ENCODE data around the gene MC3R.
"Not testable (repeated sequence)": the region's sequence is repeated elsewhere in the genome, so short reads cannot be mapped to it uniquely, and the experiment has no call there.

MC3R gene

DNA sequence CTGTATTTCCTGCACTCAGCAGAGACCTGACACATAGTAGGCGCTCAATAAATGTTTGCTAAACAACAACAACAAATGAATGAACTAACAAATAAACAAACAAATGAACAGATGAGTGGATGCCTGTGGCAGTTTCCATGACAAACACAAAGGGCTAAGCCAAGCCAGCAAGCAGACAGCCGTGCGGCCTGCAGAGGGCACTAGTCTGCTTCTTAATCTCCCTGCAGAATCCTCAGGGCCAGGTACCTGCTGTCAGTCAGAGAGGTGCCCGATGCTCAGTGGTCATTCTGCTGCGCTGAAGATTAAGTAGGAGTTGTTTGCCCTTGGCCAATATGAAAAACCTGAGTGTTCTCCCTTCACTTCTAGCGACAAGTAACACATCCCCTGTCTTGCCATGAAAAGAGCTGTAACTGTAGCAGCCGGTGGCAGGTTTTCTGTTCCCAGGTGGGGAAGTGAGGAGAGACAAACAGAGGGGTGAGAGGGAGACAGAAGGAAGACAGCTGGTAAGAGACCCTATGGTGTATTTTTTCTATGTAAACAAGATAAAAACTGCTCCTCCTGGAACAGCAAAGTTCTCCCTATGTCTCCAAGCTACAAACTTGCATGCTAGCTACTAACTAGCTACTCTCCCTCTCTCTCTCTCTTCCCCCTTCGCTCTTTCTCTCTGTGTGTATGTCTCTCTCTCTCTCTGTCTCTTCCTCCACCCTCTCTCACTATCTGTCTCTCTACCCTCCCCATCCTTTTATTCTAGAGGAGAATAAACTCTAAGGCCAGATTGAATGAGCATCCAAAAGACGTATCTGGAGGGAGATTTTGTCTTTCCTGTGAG, at the start of gene MC3R:
TSS of gene MC3R (plus strand) at position 779 of the 829 bp plus-strand sequence. CDS start 112 bp downstream, outside the sequence.
- DNase-seq (ENCODE audit: low spot score), result peak; percentile 22

DNA sequence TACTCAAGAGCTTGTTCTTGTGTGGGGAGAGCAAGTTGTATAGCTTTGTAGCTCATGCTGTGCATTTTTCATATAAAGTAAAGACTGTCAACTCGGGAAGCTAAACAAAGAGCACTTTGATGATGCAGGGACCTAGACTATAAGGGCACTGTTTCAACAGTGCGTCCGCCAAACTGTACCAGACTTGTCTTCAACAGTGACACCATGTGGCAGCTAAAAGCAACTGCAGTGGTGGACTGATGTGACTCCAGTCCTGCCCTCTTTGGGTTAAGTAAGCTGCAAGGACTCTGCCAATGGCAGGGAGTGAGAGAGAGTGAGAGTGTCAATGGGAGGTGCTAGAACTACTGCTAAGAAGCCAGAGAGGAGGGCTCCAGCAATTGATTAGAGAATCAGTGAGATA, 48.1 kb upstream of the MC3R start:
- no peak for DNase-seq (ENCODE audit: low spot score)

DNA sequence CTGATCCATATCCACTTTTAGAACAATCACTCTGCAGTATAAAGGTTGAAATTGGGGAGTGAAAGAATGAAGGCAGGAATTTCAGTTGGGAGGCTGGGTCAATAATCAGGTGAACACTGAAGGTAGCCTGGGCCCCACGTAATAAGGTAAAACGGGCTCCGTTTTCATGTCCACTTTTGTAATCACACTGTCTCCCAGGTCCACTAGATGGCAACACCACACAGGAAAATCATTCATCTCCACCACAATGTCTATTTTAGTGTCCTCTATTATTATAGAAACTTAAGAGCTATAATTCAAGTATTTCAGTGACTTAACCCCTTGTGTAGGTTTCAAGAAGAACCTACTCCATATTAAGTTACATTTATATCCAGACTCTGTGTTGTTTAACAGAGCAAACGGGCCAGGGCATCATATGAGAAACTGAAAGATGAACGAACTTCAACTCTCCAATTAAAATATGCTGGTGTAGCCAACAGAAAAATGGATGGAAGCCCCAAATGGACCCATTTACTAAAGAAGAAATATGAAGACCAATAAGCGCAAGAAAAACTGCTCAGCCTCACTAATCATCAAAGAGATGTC, 45.9 kb upstream of the MC3R start:
- peak; percentile 2 for DNase-seq (ENCODE audit: low spot score)

DNA sequence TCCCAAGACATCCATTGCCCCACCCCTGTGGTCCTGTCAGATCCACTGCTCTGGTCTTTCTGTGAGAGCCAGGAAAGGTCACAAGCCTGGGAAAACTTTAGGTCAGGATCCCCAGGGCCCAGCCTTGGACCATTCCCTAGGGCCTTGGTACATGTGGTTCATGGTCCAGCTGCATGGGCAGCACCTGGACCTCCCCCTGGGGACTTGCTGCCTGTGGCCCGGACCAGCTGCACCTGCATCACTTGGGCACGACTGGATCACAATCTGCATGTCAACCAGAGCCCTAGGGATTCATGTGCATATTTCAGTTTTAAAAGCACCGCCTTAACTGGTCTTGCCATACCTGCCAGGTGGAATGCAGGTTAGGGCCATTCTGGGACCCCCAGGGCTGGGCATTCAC, 44.3 kb upstream of the MC3R start:
- no peak for DNase-seq (ENCODE audit: low spot score)

DNA sequence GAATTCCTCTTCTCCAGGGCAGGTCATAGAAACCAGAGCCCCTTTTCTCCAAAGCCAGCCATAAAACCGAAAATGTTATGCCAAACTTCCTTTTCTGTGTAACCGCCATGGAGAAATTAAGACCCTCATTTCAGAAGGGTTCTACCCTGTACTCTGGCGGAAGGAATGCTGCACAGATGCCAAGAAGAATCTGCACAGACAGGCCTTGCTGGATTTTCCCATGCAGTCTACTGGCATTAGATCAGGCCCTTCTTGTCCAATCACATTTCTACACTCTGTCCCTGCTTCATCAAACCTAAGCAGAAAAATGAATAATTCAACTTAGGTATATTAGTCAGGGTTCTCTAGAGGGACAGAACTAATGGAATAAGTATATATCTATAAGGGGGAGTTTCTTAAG, 43.2 kb upstream of the MC3R start:
- no peak for DNase-seq (ENCODE audit: low spot score)

DNA sequence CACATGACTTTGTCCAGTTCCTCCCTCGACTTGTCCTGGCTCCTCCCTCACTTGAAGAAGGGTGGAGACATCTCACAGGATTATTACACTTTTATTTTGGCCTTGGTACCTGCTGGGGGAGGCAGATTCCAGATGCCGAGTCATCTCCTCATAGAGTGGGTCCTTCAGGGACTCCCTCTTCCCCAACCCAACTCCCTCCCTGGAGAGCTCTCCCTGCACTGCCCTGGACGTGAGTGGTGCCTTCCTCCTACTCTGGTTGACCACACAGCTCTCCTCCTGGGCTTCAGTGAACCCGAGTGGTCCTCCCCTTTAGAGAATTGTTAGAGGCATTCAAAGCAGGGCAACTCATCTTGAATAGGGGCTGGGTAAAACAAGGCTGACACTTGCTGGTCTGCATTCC, 40.9 kb upstream of the MC3R start:
- no peak for DNase-seq (ENCODE audit: low spot score)

DNA sequence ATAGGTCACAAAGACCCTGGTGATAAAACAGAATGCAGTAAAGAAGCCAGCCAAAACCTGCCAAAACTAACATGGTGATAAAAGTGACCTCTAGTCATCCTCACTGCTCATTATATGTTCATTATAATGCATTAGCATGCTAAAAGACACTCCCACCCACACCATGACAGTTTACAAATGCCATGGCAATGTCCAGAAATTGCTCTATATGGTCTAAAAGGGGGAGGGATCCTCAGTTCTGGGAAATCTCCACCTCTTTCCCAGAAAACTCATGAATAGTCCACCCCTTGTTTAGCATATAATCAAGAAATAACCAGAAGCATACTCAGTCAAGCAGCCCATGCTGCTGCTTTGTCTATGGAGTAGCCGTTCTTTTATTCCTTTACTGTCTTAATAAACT, 40.4 kb upstream of the MC3R start:
- no peak for DNase-seq (ENCODE audit: low spot score)

DNA sequence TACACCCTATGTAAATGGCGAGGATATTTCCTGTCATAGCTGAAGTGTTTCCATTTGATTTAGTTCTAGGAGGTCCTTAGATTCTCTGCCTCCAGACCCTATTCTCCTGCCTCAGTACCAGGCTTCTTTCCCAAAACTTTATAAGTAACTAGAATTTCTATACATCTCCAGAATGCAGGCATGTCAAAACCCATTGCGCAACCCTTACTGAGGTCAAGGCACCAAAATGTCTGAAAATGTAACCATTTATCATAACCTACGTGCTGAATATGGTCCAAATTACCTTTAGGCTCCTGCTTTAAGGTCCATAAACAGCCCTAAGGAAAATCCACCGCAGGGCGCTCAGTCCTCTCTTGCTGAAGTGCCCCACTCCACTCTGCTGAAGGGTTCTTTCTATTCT, 37.5 kb upstream of the MC3R start:
- no peak for DNase-seq (ENCODE audit: low spot score)

DNA sequence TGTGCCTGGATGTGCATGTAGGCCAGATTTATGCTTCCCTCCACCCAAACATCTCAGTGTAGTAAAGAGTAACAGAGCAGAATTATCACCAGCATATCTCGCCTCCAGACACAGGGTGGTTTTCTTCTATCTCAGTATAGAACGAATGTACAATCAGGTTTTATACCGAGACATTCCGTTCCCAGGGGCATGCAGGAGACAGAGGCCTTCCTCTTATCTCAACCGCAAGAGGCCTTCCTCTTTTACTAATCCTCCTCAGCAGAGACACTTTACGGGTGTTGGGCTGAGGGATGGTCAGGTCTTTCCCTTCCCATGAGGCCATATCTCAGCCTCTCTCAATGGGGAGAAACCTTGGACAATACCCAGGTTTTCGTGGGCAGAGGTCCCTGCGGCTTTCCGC, 36.4 kb upstream of the MC3R start:
- no peak for DNase-seq (ENCODE audit: low spot score)

DNA sequence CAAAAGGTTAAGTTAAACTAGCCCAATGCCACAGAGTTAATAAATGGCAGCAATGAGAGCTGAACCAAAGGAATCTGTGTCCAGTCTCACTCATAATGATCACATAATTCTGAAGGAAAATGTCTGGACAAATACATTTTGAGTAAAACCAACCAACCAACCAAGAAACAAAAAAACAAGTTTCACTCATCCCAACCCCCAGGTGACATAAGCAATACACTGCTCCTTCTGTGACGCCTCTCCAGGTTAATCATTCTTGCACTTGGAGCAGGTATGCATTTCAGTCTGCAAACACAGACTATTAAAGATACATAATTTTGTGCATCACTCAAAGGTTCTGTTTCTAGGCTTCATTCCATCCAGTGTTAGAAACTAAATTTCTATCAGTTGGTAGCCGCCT, 35.2 kb upstream of the MC3R start:
- no peak for DNase-seq (ENCODE audit: low spot score)

DNA sequence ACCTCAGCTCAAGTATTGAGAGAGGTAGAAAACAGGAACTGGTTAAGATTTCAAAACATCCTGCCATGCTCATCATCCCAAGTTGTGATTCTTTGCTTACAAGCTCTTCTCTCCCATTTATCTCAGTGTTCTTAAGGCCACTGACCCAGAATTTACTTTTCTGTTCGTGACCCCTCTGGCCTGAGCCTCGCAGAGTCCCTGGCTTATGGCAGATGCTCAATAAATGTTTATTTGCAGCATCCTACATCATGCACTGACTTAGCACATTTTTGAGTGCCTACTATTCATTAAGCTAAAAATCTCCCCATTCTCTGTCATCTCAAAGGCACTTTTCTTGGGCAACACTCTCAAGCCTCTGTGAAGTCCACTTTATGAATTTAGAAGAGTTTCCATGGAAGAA, 33.4 kb upstream of the MC3R start:
- no peak for DNase-seq (ENCODE audit: low spot score)

DNA sequence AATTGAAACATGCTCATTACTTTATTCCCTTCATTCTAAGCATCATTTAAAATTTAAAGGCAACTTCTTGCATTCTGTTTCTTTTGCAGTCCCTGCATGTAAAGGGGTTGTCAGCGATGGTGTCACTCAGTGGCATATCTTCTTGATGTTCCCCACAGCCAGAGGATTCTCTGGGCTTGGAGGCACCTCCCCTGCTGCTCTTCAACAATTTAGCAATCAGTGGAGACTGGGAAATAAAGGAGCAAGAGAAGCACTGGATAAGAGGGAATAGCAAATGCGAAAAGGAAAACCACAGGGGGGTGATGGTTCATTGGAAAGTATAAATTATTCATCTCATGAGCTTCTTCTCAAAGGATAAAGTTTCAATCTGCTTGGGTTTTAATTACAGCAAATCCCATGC, 30.7 kb upstream of the MC3R start:
- DNase-seq (ENCODE audit: low spot score), result no peak

DNA sequence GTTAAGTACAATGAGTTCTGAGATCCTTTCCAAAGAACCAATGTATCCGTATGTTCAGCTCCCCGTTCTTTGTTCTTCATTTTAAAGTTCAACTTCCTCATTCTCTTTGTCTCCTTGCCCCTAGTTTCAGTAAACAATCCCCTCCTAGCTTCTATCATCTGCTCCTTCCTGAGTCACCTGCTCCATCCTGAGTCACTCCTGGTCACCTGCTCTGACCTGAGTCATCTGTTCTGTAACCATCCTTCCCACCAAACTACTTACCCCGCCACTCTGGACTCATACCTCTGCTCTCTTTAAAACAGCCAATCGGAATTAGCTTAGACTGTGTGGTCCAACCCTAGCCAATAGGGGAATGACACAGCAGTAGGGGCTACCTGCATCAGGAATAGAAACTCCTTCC, 27.3 kb upstream of the MC3R start:
- DNase-seq (ENCODE audit: low spot score), result not testable (repeated sequence)

DNA sequence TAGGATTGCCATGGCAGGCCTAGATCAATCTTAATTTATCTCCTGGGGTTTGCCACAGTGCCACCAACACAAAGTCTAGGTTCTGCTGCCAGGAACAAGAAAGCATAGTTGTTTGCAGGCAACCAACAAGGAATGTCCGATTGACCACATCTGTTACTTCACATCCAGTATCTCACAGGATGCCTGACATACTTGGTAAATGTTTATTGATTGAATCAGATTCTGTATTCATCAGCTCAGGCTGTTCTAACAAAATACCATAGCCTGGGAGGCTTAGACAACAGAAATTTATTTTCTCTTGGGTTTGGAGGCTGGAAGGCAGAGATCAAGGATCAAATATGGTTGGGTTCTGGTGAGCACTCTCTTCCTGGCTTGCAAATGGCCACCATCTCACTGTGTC, 26.3 kb upstream of the MC3R start:
- DNase-seq (ENCODE audit: low spot score), result no peak

DNA sequence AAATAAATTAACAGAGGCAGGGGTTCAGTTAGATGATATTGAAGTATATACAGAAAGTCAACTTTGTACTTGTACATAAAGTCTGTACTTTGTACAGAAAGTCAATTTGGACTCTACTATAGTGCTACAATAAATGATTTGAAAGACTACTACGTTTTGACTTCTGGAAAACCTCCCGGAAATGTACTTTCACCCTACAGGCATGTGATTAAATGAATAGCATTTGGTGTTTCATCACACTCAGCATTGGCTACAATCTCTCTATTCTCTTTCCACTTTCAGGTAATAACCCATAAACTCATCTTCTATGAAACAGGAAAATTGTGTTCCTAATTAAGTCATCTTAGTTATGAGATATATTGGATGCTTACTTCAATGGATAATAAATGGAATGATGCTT, 25.6 kb upstream of the MC3R start:
- no peak for DNase-seq (ENCODE audit: low spot score)

DNA sequence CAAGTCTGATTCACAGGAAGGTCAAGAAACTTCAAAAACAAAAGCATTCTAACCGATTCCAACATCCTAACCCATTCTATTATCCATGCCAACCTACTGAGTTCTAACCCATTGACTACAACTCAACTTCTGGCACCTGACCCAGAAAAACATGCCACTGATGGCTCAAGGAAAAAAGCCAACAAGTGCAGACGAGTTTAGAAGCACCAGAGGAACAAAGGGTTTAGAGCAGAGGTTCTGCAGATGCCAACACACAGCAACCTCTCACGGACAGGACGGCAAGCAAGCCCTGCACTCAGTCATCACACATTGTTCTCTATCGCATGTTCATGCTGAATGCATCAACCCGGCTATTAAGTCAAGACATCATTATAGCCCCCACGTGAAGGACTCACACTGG, 25.2 kb upstream of the MC3R start:
- DNase-seq (ENCODE audit: low spot score), result no peak

DNA sequence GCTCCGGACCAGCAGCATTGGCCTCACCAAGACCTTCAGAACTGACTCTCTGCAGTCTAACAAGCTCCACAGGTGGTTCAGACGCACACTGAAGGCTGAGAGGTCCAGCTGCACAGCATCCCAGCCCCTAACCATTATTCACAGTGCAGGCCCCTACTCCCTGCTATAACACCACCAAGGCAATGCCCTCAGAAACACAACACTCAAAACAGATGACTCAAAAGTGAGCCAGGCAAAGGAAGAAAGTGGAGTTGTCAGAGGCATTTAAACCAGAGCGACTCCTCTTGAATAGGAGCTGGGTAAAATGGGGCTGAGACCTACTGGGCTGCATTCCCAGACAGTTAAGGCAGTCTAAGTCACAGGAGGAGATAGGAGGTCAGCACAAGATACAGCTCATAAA, 20.5 kb upstream of the MC3R start:
- DNase-seq (ENCODE audit: low spot score), result no peak

DNA sequence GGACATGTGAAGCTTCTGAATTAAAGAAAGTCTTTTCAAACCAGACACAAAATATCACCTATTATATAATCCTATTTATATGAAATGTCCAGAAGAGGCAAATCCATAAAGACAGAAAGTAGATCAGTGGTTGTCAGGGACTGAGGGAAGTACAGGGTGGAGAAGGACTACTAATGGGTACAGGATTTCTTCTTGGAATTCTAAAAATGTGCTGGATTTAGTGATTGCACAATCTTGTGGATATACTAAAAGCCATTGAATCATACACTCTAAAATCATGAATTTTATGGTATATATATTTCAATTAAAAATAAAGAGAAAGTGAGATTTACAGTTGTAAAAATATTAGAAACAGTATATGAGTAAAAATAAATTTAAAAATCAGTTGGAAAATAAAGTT, 18.7 kb upstream of the MC3R start:
- no peak for DNase-seq (ENCODE audit: low spot score)

DNA sequence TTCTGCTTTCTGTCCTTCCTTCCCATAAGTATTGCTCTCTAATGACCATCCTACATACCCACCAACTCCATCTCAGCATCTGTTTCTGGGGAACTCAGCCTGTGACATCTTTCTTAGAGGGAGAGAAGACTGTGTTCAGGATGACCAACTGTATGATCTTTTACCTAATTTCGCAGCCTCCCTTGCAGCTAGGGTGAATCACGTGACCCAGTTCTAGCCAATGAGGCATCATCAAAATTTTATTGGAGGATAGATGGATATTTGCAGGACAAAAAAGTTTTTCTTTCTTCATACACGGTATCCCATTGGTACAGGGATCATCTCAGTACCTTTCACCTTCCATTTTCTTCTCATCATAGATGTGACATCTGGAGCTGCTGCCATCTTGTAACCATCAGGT, 14.4 kb upstream of the MC3R start:
- no peak for DNase-seq (ENCODE audit: low spot score)

DNA sequence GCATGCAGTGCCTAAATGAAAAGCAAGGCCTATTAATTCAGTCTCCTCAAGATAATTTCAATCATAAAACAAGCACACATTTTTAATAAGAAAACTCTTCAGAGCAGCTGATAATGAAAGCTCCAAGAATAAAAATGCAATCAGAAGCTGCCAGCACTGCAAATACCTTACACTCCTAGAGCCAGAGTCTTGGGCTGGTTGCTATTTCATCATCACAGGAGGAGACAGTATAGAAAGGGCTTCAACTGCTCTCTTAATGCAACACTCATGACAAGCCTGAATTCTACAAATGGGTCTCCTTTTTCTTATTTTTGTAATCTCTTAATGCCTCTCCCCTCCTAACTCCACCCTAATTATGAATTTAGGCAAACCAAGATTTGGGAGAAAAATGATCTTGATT, 11.2 kb upstream of the MC3R start:
- no peak for DNase-seq (ENCODE audit: low spot score)

DNA sequence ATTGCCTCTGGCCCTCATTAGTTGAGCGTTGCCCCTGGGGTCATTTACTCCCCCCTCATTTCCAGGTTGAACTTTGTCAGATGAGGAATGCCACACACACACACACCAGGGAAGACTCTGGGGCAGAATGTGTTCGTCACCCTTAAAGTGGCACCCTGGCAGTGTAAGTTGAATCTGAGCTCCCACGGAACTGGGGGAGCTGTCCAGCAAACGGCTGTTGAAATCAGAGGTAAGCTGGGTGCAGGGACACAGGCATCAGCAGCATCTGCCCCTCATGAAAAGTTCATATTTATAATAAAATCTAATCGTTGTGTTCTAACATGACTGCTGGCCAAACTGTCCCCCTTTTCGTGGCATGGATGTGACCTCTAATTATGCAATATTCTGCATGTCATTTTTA, 4.3 kb upstream of the MC3R start:
- DNase-seq (ENCODE audit: low spot score), result no peak

DNA sequence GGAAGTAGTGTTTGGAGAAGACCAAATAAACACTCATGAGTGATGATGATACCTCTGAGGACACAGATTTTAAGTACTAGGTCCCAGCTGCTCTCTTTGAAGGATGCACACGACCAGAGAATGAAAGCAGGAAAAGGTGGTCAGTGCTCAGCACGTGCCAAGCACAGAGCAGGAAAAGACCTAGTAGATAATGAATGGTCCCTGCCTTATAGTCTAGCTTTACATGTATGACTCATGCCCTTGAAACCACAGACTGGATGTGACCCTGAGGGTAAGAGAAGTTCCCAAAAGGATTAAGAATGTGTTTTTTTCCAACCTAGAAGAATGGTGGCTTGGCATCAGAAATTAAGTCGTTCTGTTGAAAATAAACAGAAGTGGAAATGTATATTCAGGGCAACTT, 2.8 kb upstream of the MC3R start:
- DNase-seq (ENCODE audit: low spot score), result no peak

DNA sequence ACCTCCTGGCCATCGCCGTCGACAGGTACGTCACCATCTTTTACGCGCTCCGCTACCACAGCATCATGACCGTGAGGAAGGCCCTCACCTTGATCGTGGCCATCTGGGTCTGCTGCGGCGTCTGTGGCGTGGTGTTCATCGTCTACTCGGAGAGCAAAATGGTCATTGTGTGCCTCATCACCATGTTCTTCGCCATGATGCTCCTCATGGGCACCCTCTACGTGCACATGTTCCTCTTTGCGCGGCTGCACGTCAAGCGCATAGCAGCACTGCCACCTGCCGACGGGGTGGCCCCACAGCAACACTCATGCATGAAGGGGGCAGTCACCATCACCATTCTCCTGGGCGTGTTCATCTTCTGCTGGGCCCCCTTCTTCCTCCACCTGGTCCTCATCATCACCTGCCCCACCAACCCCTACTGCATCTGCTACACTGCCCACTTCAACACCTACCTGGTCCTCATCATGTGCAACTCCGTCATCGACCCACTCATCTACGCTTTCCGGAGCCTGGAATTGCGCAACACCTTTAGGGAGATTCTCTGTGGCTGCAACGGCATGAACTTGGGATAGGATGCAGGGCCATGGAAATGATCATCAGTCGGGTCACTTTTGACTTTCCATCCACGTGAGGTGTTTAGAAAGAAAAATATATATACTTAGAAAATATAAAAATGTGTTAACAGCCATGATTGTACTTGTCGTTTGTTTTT, 868 bp downstream of the MC3R start:
- DNase-seq (ENCODE audit: low spot score), result peak; percentile 2
